GM06990 (cell line): ENCODE data around the gene SNX5.

Source experiments
- DNase-seq: peaks from one replicate; pipeline ENCODE4 v3.0.0-alpha.2; 2011; ENCODE audit not compliant: insufficient read length; ENCODE audit errors: extremely low read depth
- H3K27me3 ChIP-seq: replicated peaks from 2 replicates; pipeline ENCODE4 v1.6.0; 2011; ENCODE audit warnings: low read length; ENCODE audit not compliant: control insufficient read depth, insufficient read depth
- H3K36me3 ChIP-seq: 2 replicates; pipeline ENCODE4 v1.5.1; 2011; ENCODE audit warnings: low read length; ENCODE audit not compliant: control insufficient read depth, insufficient read depth
- H3K4me3 ChIP-seq: replicated peaks from 2 replicates; pipeline ENCODE4 v1.5.1; 2011; ENCODE audit warnings: low read depth, mild to moderate bottlenecking, control low read depth, low read length
- TF ChIP-seq, protein P1 (sequence below): IDR thresholded peaks from 2 replicates; pipeline ENCODE4 v1.5.1; 2011; ENCODE audit warnings: low read length, control low read depth, mild to moderate bottlenecking, inconsistent platforms; ENCODE audit not compliant: insufficient read depth, poor library complexity, severe bottlenecking

The SNX5 gene

DNA sequence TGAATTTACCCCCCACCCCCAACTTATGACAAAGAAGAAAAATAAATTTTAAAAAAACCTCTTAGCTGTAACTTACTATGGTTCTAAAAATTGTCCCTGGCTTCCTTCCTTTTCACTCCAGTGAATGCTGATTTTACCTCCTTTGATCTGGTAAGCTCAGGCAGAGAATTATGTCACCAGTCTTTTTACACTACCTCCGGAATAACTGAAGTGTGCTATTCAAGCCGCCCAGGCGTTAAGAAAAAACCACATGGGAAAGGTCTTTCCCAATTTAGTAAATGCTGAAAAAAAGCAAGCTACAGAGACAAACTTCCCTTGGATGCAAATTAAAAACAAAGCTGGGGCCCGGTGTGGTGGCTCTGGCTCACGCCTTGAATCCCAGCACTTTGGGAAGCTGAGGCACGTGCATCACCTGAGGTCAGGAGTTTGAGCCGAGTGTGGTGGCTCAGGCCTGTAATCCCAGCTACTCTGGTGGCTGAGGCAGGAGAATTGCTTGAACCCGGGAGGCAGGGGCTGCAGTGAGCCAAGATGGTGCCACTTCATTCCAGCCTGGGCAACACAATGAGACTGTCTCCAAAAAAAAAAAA is 12.4 kb downstream of the SNX5 start:
- Histone ChIP-seq H3K36me3 (peaks cover 23% of the 10 kb centered on the region), H3K27me3 (no peaks in the 10 kb centered on the region), H3K4me3 (peak overlapping the region; percentile 23)
- TF ChIP-seq, protein P1, sequence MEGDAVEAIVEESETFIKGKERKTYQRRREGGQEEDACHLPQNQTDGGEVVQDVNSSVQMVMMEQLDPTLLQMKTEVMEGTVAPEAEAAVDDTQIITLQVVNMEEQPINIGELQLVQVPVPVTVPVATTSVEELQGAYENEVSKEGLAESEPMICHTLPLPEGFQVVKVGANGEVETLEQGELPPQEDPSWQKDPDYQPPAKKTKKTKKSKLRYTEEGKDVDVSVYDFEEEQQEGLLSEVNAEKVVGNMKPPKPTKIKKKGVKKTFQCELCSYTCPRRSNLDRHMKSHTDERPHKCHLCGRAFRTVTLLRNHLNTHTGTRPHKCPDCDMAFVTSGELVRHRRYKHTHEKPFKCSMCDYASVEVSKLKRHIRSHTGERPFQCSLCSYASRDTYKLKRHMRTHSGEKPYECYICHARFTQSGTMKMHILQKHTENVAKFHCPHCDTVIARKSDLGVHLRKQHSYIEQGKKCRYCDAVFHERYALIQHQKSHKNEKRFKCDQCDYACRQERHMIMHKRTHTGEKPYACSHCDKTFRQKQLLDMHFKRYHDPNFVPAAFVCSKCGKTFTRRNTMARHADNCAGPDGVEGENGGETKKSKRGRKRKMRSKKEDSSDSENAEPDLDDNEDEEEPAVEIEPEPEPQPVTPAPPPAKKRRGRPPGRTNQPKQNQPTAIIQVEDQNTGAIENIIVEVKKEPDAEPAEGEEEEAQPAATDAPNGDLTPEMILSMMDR, result no peak
- DNase-seq, result no peak

DNA sequence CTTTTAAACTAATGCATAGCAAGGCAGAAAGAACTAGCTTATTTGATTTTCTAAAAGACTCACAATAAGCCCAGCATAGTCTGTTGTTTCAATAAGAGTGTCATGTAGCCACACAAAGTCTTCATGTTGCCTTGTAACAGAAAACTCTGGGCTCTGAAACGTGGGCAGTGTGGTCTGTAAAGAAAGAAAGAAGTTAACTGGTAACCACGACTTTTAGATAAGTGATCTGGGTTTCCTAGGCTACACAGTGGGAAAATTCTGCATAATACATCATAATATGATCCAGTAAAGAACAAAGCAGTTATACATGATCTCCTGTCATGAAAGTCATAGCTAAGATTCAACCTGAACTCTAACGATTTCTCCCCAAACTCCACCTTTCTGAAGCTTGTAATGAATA is 13.3 kb downstream of the SNX5 start:
- TF ChIP-seq, protein P1, result no peak
- Histone ChIP-seq H3K36me3 (peaks cover 27% of the 10 kb centered on the region), H3K4me3 (no peak overlapping the region), H3K27me3 (no peaks in the 10 kb centered on the region)
- DNase-seq, result no peak

DNA sequence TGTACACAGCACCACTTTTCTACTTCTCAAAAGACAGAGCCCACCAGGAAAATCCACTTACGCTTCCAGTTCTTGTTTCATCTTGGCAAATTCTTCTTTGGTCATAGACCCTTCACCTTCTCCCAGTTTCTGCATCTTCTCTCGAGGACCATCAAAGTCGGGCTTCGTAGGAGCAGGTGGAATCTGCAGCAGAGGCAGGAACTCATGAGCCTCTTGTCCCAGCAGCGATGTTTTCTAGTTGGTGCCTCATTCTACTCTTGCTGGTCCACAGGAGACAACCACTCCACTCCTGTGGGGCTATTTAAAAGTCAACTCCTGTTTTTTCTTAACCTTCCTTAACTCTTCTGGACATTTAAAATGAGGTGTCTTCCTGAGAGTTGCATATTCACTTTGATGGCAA is 14.7 kb downstream of the SNX5 start:
- Histone ChIP-seq H3K36me3 (peaks cover 31% of the 10 kb centered on the region), H3K4me3 (no peak overlapping the region), H3K27me3 (no peaks in the 10 kb centered on the region)
- TF ChIP-seq, protein P1, result no peak
- DNase-seq, result no peak

DNA sequence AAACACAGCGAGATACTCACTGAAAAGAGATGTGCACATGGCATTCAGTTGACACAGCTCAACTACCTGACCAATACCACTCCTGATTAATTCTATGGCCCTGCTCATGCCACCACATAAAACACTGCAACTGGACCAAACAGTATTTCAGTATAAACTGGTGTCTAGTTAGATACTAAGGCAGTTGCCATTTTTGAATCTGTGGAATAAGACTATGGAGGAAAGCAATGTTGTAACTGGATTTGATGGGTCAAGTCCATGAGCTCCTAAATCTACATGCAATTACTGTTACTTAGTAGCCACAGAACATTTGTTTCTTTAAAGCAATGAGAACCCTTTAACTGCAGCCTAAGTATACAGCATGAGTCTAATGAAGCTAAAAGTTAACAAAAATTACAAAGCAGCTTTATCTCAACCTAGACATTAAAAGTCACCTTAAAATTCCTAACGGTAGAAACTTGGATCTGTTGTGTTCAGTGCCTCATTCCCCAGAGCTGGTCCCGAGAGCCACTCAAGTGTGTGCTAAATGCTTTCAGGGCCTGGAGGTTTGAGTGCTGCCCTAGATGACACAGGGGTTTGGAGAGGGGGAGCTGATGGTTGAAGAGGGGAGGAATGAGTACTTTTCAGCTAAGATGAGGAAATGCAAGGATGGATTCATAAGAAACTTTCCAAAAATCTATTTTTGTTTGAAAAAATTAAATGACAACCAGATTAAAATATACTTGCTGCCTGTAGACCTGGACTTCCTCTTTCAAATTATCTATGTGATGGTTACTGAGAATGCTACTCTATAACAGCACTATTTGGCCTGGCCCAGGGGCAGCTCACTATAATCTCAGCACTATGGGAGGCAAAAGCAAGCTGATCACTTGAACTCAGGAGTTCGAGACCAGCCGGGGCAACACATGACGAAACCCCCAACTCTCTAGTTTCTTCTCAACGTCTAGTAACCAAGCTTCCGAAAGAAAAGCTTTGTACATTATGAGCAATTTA is 15.6 kb downstream of the SNX5 start:
- H3K36me3 ChIP-seq, result peaks cover 35% of the 10 kb centered on the region
- no peak for DNase-seq
- no peaks in the 10 kb centered on the region for H3K27me3 ChIP-seq
- TF ChIP-seq, protein P1, result no peak
- H3K4me3 ChIP-seq, result no peak overlapping the region

DNA sequence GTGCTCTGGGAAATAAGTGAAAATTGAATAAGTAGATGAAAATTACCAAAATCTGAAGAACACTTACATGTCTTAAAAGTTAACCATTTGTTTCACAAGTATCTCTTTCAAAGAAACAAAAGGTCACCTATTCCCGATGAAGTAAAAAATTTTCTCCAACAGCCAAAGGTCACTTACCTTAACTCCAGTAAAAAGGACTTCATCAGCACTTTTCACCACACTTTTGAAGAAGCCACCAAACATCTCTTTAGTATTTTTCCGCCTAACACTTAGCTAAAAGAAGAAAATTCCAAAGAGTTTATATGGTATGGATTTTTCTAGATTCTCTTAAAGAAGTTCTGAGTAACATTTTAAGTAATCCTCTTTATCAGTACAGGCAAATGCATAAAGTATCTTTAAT is 17.3 kb downstream of the SNX5 start:
- no peak overlapping the region for H3K4me3 ChIP-seq
- peaks cover 35% of the 10 kb centered on the region for H3K36me3 ChIP-seq
- TF ChIP-seq, protein P1, result no peak
- H3K27me3 ChIP-seq, result no peaks in the 10 kb centered on the region
- no peak for DNase-seq
